OCI-LY3 (cell line): ENCODE data around the gene SBSN.

Source experiments
- H2AFZ ChIP-seq: fragments of 200-600, 300-600 bp; shearing (Covaris generic); 2 replicates; pipeline ENCODE4 v1.6.0; 2014; ENCODE audit warnings: antibody characterized with exemption, low read depth, low read length
- H3K27ac ChIP-seq: fragments of 200-600, 300-600 bp; sonication (generic); 2 replicates; pipeline ENCODE4 v1.5.1; 2014; ENCODE audit warnings: mild to moderate bottlenecking, low read length, moderate library complexity, mixed read lengths
- H3K27me3 ChIP-seq: fragments of 200-600, 300-600 bp; sonication (generic); 2 replicates; pipeline ENCODE4 v1.6.1; 2014; ENCODE audit warnings: low read depth, low read length, mixed read lengths
- H3K36me3 ChIP-seq: fragments of 200-600, 300-600 bp; sonication (generic); replicated peaks from 2 replicates; pipeline ENCODE3; 2014; ENCODE audit warnings: low read depth, low read length, mixed read lengths
- H3K4me1 ChIP-seq: fragments of 300-600, 200-600 bp; sonication (generic); 2 replicates; pipeline ENCODE4 v1.6.1; 2014; ENCODE audit warnings: low read length, mixed read lengths
- H3K4me2 ChIP-seq: fragments of 200-600, 300-600 bp; sonication (generic); 2 replicates; pipeline ENCODE4 v1.6.1; 2014; ENCODE audit warnings: low read length, mixed read lengths
- H3K4me3 ChIP-seq: fragments of 300-600, 200-600 bp; sonication (generic); 2 replicates; pipeline ENCODE4 v1.5.1; 2014; ENCODE audit warnings: antibody characterized with exemption, mild to moderate bottlenecking, low read length, moderate library complexity
- H3K79me2 ChIP-seq: fragments of 300-600, 200-600 bp; shearing (Covaris generic); 2 replicates; pipeline ENCODE4 v1.6.1; 2014; ENCODE audit warnings: mild to moderate bottlenecking, low read length, mixed read lengths
- H3K9ac ChIP-seq: fragments of 300-600, 200-600 bp; shearing (Covaris generic); 2 replicates; pipeline ENCODE4 v1.6.0; 2014; ENCODE audit warnings: mild to moderate bottlenecking, low read length, moderate library complexity
- H3K9me3 ChIP-seq: fragments of 200-600, 300-600 bp; shearing (Covaris generic); 2 replicates; pipeline ENCODE4 v1.6.1; 2014; ENCODE audit warnings: low read length, mixed read lengths; ENCODE audit not compliant: insufficient read depth
- H4K20me1 ChIP-seq: fragments of 200-600, 300-600 bp; sonication (generic); 2 replicates; pipeline ENCODE4 v1.6.1; 2016; ENCODE audit warnings: low read length, mixed read lengths; ENCODE audit not compliant: insufficient read depth
- EZH2phosphoT487 ChIP-seq: fragments of 200-600 bp; shearing (Covaris generic); IDR thresholded peaks from 2 replicates; pipeline ENCODE4 v1.6.1; 2018; ENCODE audit warnings: antibody characterized with exemption, mixed run types, low read depth
- TF ChIP-seq, protein P1 (sequence below): fragments of 200-600, 300-600 bp; sonication (generic); IDR thresholded peaks from 2 replicates; pipeline ENCODE4 v1.5.1; 2014; ENCODE audit warnings: antibody characterized with exemption, low read length, low read depth

SBSN gene

DNA sequence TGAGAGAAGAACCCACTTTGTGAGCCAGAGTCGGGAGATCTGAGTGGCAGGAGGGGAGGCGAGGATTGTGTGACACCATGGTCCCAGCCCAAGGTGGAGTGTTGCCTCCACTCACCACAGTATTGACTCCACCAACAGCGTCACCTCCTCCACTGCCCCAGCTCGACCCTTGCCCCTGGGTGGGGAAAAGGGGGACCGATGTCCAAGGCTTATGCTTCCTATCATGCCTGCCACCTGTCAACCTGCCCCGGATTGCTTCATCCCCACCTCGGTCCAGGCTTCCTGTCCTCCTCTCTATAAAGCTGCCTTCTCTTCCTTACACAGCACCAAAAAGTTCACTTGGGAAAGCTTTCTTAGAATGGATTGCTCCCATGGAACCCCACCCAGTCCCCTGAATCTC is 22.1 kb downstream of the SBSN start:
- Histone ChIP-seq H3K4me2 (no peak overlapping the region), H3K4me1 (peaks cover 7% of the 10 kb centered on the region), H3K4me3 (no peak overlapping the region), H3K9ac (no peak overlapping the region), H3K9me3 (no peaks in the 10 kb centered on the region), H3K36me3 (no peaks in the 10 kb centered on the region), H3K27ac (no peak overlapping the region), H3K79me2 (no peaks in the 10 kb centered on the region), H2AFZ (no peak overlapping the region), H4K20me1 (no peaks in the 10 kb centered on the region), H3K27me3 (peaks cover 72% of the 10 kb centered on the region)
- no peak for TF ChIP-seq EZH2phosphoT487
- TF ChIP-seq, protein P1, sequence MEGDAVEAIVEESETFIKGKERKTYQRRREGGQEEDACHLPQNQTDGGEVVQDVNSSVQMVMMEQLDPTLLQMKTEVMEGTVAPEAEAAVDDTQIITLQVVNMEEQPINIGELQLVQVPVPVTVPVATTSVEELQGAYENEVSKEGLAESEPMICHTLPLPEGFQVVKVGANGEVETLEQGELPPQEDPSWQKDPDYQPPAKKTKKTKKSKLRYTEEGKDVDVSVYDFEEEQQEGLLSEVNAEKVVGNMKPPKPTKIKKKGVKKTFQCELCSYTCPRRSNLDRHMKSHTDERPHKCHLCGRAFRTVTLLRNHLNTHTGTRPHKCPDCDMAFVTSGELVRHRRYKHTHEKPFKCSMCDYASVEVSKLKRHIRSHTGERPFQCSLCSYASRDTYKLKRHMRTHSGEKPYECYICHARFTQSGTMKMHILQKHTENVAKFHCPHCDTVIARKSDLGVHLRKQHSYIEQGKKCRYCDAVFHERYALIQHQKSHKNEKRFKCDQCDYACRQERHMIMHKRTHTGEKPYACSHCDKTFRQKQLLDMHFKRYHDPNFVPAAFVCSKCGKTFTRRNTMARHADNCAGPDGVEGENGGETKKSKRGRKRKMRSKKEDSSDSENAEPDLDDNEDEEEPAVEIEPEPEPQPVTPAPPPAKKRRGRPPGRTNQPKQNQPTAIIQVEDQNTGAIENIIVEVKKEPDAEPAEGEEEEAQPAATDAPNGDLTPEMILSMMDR = no peak

DNA sequence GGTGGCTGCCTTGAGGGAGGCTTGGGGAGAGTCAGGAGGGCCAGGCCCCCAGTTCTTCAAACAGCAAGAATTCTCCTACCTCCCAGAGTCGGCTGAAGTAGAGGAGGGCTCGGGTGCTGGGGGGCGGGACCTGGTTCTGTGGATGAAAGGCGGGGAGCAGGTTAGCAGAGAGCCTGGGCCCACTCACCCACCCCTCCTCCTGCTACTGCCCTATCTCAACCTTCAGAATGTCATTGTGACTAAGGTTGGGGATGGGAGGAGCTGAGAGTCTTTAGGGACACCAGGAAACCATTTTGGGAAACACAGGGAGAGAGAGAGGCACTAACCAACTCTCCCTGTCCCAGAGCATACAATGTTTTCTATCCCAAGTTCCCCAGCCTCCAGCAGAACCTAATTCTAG is 25.4 kb downstream of the SBSN start:
- Histone ChIP-seq H3K36me3 (no peaks in the 10 kb centered on the region), H4K20me1 (no peaks in the 10 kb centered on the region), H3K9me3 (no peaks in the 10 kb centered on the region), H3K4me1 (no peaks in the 10 kb centered on the region), H3K4me3 (no peak overlapping the region), H3K27me3 (peaks cover 77% of the 10 kb centered on the region), H3K79me2 (no peaks in the 10 kb centered on the region), H2AFZ (no peak overlapping the region), H3K4me2 (no peak overlapping the region), H3K27ac (no peak overlapping the region), H3K9ac (no peak overlapping the region)
- TF ChIP-seq EZH2phosphoT487 = no peak
- TF ChIP-seq, protein P1 = no peak

DNA sequence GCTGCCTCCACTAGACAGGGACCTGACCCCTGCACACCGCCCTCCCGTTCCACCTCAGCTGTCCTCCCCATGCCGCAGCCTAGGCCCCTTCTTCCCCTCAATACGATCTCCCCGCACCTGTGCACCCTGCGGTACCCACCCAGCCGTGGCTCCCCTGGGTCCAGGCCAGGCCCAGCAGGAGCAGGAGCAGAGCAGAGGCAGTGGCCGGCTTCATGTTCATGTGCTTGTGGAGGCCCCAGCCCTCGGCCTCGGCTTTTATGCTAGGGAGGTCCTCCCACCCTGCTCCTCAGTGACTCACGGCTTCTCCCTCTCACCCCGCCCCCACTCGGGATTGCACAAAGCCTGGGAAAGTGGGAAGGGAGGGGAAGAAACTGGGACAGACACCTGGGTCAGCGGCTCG is 26.4 kb downstream of the SBSN start:
- Histone ChIP-seq H4K20me1 (no peaks in the 10 kb centered on the region), H3K27ac (no peak overlapping the region), H3K36me3 (no peaks in the 10 kb centered on the region), H3K9ac (no peak overlapping the region), H2AFZ (no peak overlapping the region), H3K4me2 (no peak overlapping the region), H3K9me3 (no peaks in the 10 kb centered on the region), H3K27me3 (peaks cover 68% of the 10 kb centered on the region), H3K79me2 (no peaks in the 10 kb centered on the region), H3K4me1 (no peaks in the 10 kb centered on the region), H3K4me3 (no peak overlapping the region)
- no peak for TF ChIP-seq EZH2phosphoT487
- TF ChIP-seq, protein P1 = no peak

DNA sequence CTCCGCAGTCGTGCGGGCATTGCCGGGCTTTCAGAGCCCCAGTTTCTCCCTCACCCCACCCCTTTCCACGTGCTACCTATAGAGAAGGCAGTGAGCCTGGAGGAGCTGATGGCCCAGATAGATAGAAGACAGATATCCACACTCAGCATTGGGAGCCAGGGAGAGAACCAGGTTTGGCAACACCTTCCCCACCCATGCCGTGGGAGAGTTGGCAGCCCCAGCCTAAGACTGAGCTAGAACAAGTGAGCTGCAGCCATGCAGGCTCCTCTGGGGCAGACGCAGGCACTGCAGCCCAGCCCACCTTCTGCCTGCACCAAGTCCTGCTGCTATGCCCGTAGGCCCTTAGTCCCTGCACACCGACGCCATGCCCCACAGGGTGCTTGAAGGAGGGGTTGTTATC is 27.5 kb downstream of the SBSN start:
- TF ChIP-seq, protein P1 = no peak
- no peak for TF ChIP-seq EZH2phosphoT487
- Histone ChIP-seq H3K36me3 (no peaks in the 10 kb centered on the region), H3K4me2 (no peak overlapping the region), H3K27me3 (peaks cover 62% of the 10 kb centered on the region), H3K79me2 (no peaks in the 10 kb centered on the region), H3K9ac (no peak overlapping the region), H4K20me1 (no peaks in the 10 kb centered on the region), H2AFZ (no peak overlapping the region), H3K4me3 (no peak overlapping the region), H3K9me3 (no peaks in the 10 kb centered on the region), H3K4me1 (no peaks in the 10 kb centered on the region), H3K27ac (no peak overlapping the region)
